ENCODE data around the gene SLC25A13.

SLC25A13 gene

GRCh38 chr7:96218664-96219243 lies 103.1 kb downstream of the SLC25A13 start:
- Histone ChIP-seq H3K4me1 (ENCODE audit: control insufficient read depth in 2 of 2, insufficient read depth in 2 of 2, low read length in 2 of 2) (peaks cover 0 to 3% of the 10 kb centered on the region in 2 donors), H3K27ac (ENCODE audit: low read depth in 2 of 2, low read length in 2 of 2) (no peak overlapping the region), H3K9ac (ENCODE audit: low read depth in 1 of 2, low read length in 2 of 2) (no peak overlapping the region), H3K9me3 (ENCODE audit: control insufficient read depth in 2 of 2, low read length in 2 of 2) (no peaks in the 10 kb centered on the region), H3K4me3 (ENCODE audit: low read length in 2 of 2) (no peak overlapping the region), H3K27me3 (ENCODE audit: control insufficient read depth in 2 of 2, insufficient read depth in 2 of 2, low read length in 2 of 2) (no peaks in the 10 kb centered on the region), H3K36me3 (ENCODE audit: control insufficient read depth in 2 of 2, insufficient read depth in 2 of 2, low read length in 2 of 2) (no peaks in the 10 kb centered on the region)

- H3K27ac ChIP-seq (ENCODE audit: low read depth in 2 of 2, low read length in 2 of 2): no peak overlapping the region
- no peaks in the 10 kb centered on the region for H3K27me3 ChIP-seq (ENCODE audit: control insufficient read depth in 2 of 2, insufficient read depth in 2 of 2, low read length in 2 of 2)
- H3K9me3 ChIP-seq (ENCODE audit: control insufficient read depth in 2 of 2, low read length in 2 of 2): no peaks in the 10 kb centered on the region
- H3K4me1 ChIP-seq (ENCODE audit: control insufficient read depth in 2 of 2, insufficient read depth in 2 of 2, low read length in 2 of 2): peaks cover 0 to 3% of the 10 kb centered on the region in 2 donors
- no peaks in the 10 kb centered on the region for H3K36me3 ChIP-seq (ENCODE audit: control insufficient read depth in 2 of 2, insufficient read depth in 2 of 2, low read length in 2 of 2)
- H3K9ac ChIP-seq (ENCODE audit: low read depth in 1 of 2, low read length in 2 of 2): no peak overlapping the region
- H3K4me3 ChIP-seq (ENCODE audit: low read length in 2 of 2): no peak overlapping the region
Observed at GRCh38 chr7:96217147-96217546, 104.8 kb downstream of the SLC25A13 start.

GRCh38 chr7:96216373-96216772 lies 105.5 kb downstream of the SLC25A13 start:
- Histone ChIP-seq H3K27me3 (ENCODE audit: control insufficient read depth in 2 of 2, insufficient read depth in 2 of 2, low read length in 2 of 2) (no peaks in the 10 kb centered on the region), H3K27ac (ENCODE audit: low read depth in 2 of 2, low read length in 2 of 2) (no peak overlapping the region), H3K4me3 (ENCODE audit: low read length in 2 of 2) (no peak overlapping the region), H3K36me3 (ENCODE audit: control insufficient read depth in 2 of 2, insufficient read depth in 2 of 2, low read length in 2 of 2) (no peaks in the 10 kb centered on the region), H3K9ac (ENCODE audit: low read depth in 1 of 2, low read length in 2 of 2) (no peak overlapping the region), H3K4me1 (ENCODE audit: control insufficient read depth in 2 of 2, insufficient read depth in 2 of 2, low read length in 2 of 2) (peaks cover 0 to 3% of the 10 kb centered on the region in 2 donors), H3K9me3 (ENCODE audit: control insufficient read depth in 2 of 2, low read length in 2 of 2) (no peaks in the 10 kb centered on the region)

GRCh38 chr7:96212474-96212873 lies 109.4 kb downstream of the SLC25A13 start:
- Histone ChIP-seq H3K27me3 (ENCODE audit: control insufficient read depth in 2 of 2, insufficient read depth in 2 of 2, low read length in 2 of 2) (no peaks in the 10 kb centered on the region), H3K27ac (ENCODE audit: low read depth in 2 of 2, low read length in 2 of 2) (no peak overlapping the region)

GRCh38 chr7:96211954-96212353 lies 109.9 kb downstream of the SLC25A13 start:
- Histone ChIP-seq H3K9ac (ENCODE audit: low read depth in 1 of 2, low read length in 2 of 2) (no peak overlapping the region), H3K9me3 (ENCODE audit: control insufficient read depth in 2 of 2, low read length in 2 of 2) (no peaks in the 10 kb centered on the region), H3K4me3 (ENCODE audit: low read length in 2 of 2) (no peak overlapping the region), H3K27me3 (ENCODE audit: control insufficient read depth in 2 of 2, insufficient read depth in 2 of 2, low read length in 2 of 2) (no peaks in the 10 kb centered on the region), H3K36me3 (ENCODE audit: control insufficient read depth in 2 of 2, insufficient read depth in 2 of 2, low read length in 2 of 2) (no peaks in the 10 kb centered on the region), H3K27ac (ENCODE audit: low read depth in 2 of 2, low read length in 2 of 2) (no peak overlapping the region), H3K4me1 (ENCODE audit: control insufficient read depth in 2 of 2, insufficient read depth in 2 of 2, low read length in 2 of 2) (no peaks in the 10 kb centered on the region)

More at GRCh38 chr7:96212474-96212873, 109.4 kb downstream of the SLC25A13 start:
- Histone ChIP-seq H3K36me3 (ENCODE audit: control insufficient read depth in 2 of 2, insufficient read depth in 2 of 2, low read length in 2 of 2) (no peaks in the 10 kb centered on the region), H3K4me3 (ENCODE audit: low read length in 2 of 2) (no peak overlapping the region), H3K9me3 (ENCODE audit: control insufficient read depth in 2 of 2, low read length in 2 of 2) (no peaks in the 10 kb centered on the region), H3K9ac (ENCODE audit: low read depth in 1 of 2, low read length in 2 of 2) (no peak overlapping the region), H3K4me1 (ENCODE audit: control insufficient read depth in 2 of 2, insufficient read depth in 2 of 2, low read length in 2 of 2) (no peaks in the 10 kb centered on the region)

- Histone ChIP-seq H3K9ac (ENCODE audit: low read depth in 1 of 2, low read length in 2 of 2) (no peak overlapping the region), H3K27me3 (ENCODE audit: control insufficient read depth in 2 of 2, insufficient read depth in 2 of 2, low read length in 2 of 2) (no peaks in the 10 kb centered on the region), H3K36me3 (ENCODE audit: control insufficient read depth in 2 of 2, insufficient read depth in 2 of 2, low read length in 2 of 2) (peaks cover 0 to 4% of the 10 kb centered on the region in 2 donors), H3K27ac (ENCODE audit: low read depth in 2 of 2, low read length in 2 of 2) (no peak overlapping the region), H3K4me1 (ENCODE audit: control insufficient read depth in 2 of 2, insufficient read depth in 2 of 2, low read length in 2 of 2) (no peaks in the 10 kb centered on the region), H3K4me3 (ENCODE audit: low read length in 2 of 2) (no peak overlapping the region), H3K9me3 (ENCODE audit: control insufficient read depth in 2 of 2, low read length in 2 of 2) (no peaks in the 10 kb centered on the region)
Observed at GRCh38 chr7:96205665-96206064, 116.2 kb downstream of the SLC25A13 start.

GRCh38 chr7:96204601-96205000 lies 117.3 kb downstream of the SLC25A13 start:
- Histone ChIP-seq H3K27ac (ENCODE audit: low read depth in 2 of 2, low read length in 2 of 2) (no peak overlapping the region), H3K27me3 (ENCODE audit: control insufficient read depth in 2 of 2, insufficient read depth in 2 of 2, low read length in 2 of 2) (no peaks in the 10 kb centered on the region), H3K9me3 (ENCODE audit: control insufficient read depth in 2 of 2, low read length in 2 of 2) (no peaks in the 10 kb centered on the region), H3K9ac (ENCODE audit: low read depth in 1 of 2, low read length in 2 of 2) (no peak overlapping the region), H3K4me1 (ENCODE audit: control insufficient read depth in 2 of 2, insufficient read depth in 2 of 2, low read length in 2 of 2) (no peaks in the 10 kb centered on the region), H3K4me3 (ENCODE audit: low read length in 2 of 2) (no peak overlapping the region), H3K36me3 (ENCODE audit: control insufficient read depth in 2 of 2, insufficient read depth in 2 of 2, low read length in 2 of 2) (peaks cover 0 to 4% of the 10 kb centered on the region in 2 donors)

GRCh38 chr7:96203786-96204185 lies 118.1 kb downstream of the SLC25A13 start:
- Histone ChIP-seq H3K27me3 (ENCODE audit: control insufficient read depth in 2 of 2, insufficient read depth in 2 of 2, low read length in 2 of 2) (no peaks in the 10 kb centered on the region), H3K9me3 (ENCODE audit: control insufficient read depth in 2 of 2, low read length in 2 of 2) (no peaks in the 10 kb centered on the region), H3K27ac (ENCODE audit: low read depth in 2 of 2, low read length in 2 of 2) (no peak overlapping the region), H3K4me3 (ENCODE audit: low read length in 2 of 2) (no peak overlapping the region), H3K36me3 (ENCODE audit: control insufficient read depth in 2 of 2, insufficient read depth in 2 of 2, low read length in 2 of 2) (peaks cover 0 to 4% of the 10 kb centered on the region in 2 donors), H3K4me1 (ENCODE audit: control insufficient read depth in 2 of 2, insufficient read depth in 2 of 2, low read length in 2 of 2) (no peaks in the 10 kb centered on the region), H3K9ac (ENCODE audit: low read depth in 1 of 2, low read length in 2 of 2) (no peak overlapping the region)

- no peaks in the 10 kb centered on the region for H3K9me3 ChIP-seq (ENCODE audit: control insufficient read depth in 2 of 2, low read length in 2 of 2)
Observed at GRCh38 chr7:96202102-96202501, 119.8 kb downstream of the SLC25A13 start.

GRCh38 chr7:96200740-96201139 lies 121.2 kb downstream of the SLC25A13 start:
- Histone ChIP-seq H3K27ac (ENCODE audit: low read depth in 2 of 2, low read length in 2 of 2) (no peak overlapping the region), H3K4me1 (ENCODE audit: control insufficient read depth in 2 of 2, insufficient read depth in 2 of 2, low read length in 2 of 2) (no peaks in the 10 kb centered on the region), H3K9me3 (ENCODE audit: control insufficient read depth in 2 of 2, low read length in 2 of 2) (no peaks in the 10 kb centered on the region), H3K27me3 (ENCODE audit: control insufficient read depth in 2 of 2, insufficient read depth in 2 of 2, low read length in 2 of 2) (no peaks in the 10 kb centered on the region), H3K9ac (ENCODE audit: low read depth in 1 of 2, low read length in 2 of 2) (no peak overlapping the region), H3K4me3 (ENCODE audit: low read length in 2 of 2) (no peak overlapping the region), H3K36me3 (ENCODE audit: control insufficient read depth in 2 of 2, insufficient read depth in 2 of 2, low read length in 2 of 2) (peaks cover 0 to 4% of the 10 kb centered on the region in 2 donors)

More at GRCh38 chr7:96202102-96202501, 119.8 kb downstream of the SLC25A13 start:
- H3K27me3 ChIP-seq (ENCODE audit: control insufficient read depth in 2 of 2, insufficient read depth in 2 of 2, low read length in 2 of 2): no peaks in the 10 kb centered on the region
- no peak overlapping the region for H3K27ac ChIP-seq (ENCODE audit: low read depth in 2 of 2, low read length in 2 of 2)
- H3K36me3 ChIP-seq (ENCODE audit: control insufficient read depth in 2 of 2, insufficient read depth in 2 of 2, low read length in 2 of 2): peaks cover 0 to 4% of the 10 kb centered on the region in 2 donors
- no peak overlapping the region for H3K9ac ChIP-seq (ENCODE audit: low read depth in 1 of 2, low read length in 2 of 2)
- no peak overlapping the region for H3K4me3 ChIP-seq (ENCODE audit: low read length in 2 of 2)
- no peaks in the 10 kb centered on the region for H3K4me1 ChIP-seq (ENCODE audit: control insufficient read depth in 2 of 2, insufficient read depth in 2 of 2, low read length in 2 of 2)
